ENCODE data around the gene KANK2.

KANK2 gene

DNA sequence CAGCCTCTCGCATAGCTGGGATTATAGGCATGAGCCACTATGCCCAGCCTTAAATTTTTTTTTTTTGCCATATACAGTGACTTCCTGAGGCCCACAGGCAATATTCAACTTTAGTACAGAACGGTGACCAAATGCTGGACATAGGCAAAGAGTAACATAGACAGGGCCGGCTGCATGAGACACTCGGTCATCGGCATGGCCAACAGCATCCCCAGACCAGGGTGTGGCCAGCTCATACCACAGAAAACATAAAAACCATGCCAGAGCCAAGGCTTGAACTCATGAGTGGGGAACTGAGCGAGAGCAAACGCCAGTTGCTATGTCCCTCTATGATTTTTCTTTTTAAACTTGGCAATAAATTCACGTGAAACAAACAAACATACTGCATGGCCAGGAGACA, 17.0 kb downstream of the KANK2 start:
- TF ChIP-seq, protein P1, sequence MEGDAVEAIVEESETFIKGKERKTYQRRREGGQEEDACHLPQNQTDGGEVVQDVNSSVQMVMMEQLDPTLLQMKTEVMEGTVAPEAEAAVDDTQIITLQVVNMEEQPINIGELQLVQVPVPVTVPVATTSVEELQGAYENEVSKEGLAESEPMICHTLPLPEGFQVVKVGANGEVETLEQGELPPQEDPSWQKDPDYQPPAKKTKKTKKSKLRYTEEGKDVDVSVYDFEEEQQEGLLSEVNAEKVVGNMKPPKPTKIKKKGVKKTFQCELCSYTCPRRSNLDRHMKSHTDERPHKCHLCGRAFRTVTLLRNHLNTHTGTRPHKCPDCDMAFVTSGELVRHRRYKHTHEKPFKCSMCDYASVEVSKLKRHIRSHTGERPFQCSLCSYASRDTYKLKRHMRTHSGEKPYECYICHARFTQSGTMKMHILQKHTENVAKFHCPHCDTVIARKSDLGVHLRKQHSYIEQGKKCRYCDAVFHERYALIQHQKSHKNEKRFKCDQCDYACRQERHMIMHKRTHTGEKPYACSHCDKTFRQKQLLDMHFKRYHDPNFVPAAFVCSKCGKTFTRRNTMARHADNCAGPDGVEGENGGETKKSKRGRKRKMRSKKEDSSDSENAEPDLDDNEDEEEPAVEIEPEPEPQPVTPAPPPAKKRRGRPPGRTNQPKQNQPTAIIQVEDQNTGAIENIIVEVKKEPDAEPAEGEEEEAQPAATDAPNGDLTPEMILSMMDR (IDR thresholded peaks at IDR 0.05): no peak

DNA sequence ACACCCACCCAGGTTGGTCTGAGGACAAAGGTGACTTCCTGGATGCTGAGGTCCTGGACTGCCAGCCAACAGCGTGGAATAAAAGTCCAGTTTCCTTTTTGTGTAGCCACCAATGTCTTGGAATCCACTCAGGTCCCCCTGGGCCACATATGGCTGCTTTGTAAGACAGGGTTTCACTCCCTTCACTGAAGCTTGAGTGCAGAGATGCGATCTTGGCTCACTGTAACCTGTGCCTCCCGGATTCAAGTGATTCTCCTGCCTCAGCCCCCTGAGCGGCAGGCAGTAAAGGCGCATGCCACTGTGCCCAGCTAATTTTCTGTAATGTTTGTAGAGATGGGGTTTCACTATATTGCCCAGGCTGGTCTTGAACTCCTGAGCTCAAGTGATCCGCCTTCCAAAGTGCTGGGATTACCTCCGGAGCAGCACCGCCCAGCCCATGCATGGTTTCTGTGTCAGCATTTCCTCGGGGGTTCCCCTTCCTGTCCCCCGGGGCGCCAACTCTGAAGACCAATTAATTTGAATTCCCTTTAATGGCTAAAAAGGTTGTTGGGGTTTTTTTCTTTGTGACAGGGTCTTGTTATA, 17.5 kb downstream of the KANK2 start:
- TF ChIP-seq, protein P1 (IDR thresholded peaks at IDR 0.05): no peak

DNA sequence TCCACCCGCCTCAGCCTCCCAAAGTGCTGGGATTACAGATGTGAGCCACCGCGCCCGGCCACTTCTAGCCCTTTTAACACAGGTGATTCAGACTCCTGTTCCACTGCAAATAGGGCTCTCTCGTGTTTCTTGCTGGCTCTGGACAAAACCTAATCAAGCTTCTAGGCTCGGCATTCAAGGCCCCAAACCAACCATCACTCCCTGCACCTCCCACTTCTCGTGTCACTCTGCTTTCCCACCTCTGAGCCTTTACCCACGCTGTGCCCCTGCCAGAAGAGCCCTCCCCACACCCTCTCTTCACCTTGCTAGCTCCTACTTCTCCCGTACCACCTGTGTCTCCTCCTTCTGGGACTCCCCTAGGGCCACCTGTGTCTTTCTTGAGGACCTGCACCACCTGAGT, 19.8 kb downstream of the KANK2 start:
- TF ChIP-seq, protein P1 (IDR thresholded peaks at IDR 0.05): no peak

DNA sequence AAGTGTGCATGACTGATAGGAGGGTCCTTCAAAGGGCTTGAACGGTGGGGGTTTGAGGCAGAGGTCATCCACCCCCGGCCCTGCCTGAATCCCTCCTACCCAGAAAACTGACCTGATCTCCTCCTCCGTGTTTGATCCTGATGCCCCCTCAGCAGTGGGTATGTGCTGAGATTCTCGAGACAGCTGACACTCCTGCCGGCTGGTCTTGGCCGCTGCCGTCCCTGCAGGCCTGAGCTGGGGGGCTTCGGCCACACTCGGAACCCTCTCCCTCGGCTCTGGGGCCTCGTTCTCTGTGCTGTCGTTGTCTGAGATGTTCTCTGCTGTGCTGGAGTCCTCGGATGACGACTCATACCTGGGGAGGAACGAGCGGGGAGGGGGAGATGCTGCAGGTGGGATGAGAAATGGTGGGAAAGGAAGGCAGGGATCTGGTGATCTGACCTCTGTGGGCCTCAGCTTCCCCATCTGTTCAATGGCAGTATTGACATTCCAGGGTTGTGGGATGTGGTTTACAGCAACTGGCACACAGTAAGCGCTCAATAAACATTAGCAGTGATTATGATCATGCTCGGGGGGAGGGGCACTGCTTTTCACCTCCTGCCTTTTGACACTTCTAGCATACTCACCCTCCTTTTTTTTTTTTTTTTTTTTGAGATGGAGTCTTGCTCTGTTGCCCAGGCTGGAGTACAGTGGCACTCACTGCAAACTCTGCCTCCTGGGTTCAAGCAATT, 20.7 kb downstream of the KANK2 start:
- TF ChIP-seq, protein P1 (IDR thresholded peaks at IDR 0.05): no peak

DNA sequence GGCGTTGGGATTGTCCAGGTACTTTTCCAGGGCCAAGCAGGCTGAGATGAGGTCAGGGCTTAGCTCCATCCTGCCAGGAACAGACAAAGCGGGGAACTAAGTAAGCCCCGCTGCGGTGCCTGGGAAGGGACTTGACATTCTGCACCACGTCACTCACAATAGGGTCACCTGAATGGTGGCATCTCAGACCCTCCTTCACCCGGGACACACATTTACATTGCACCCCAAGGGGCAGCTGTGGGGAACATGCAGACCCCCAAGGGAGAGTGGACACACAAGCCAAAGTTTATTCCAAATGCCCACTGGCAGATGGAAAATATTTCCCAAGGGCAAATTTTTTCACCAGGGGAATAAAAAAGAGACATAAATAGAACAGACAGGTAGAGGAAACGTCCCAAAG, 21.4 kb downstream of the KANK2 start:
- TF ChIP-seq, protein P1 (IDR thresholded peaks at IDR 0.05): no peak

DNA sequence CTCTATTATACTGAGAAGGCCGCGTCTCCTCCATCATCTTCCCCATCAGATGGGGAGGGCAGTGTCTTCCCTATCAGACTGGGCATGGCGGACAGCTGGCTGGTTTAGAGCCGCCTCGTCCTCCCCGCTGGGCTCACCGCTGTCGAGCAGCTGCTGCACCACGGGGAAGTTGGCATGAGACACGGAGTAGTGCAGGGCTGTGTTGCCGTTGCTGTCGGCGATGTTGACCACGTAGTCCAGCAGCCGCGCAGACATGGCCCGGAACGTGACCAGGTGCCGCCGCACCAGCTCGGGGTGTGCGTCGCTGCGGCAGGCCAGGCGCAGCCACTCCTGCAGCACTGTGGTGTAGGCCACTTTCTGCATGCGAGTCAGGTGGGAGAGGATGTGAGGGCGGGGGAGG, 23.0 kb downstream of the KANK2 start:
- TF ChIP-seq, protein P1 (IDR thresholded peaks at IDR 0.05): no peak

DNA sequence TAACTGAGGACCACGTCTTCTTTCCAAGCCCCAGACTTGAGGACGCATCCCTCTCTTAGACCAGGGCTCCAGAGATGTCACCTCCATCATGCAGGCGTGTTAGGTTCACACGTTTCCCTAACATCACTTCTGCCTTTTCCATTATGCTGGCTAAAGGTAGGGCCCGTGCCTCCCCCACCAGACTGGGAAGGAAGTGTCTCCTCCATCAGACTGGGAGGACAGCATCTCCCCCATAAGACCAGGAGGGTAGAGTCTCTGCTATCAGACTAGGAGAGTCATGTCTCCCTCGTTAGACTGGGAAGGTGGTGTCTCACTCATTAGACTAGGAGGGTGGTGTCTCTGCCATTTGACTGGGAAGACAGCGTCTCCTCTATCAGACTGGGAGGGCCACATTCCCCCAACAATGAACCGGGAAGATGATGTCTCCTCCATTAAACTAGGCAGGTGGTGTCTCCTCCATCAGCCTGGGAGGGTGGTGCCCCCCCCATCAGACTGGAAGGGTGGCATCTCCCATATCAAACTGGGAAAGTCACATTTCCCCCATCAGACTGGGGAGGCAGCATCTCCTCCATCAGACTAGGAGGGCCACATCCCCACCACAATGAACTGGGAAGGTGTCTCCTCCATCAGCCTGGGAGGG, 23.7 kb downstream of the KANK2 start:
- TF ChIP-seq, protein P1 (IDR thresholded peaks at IDR 0.05): no peak

Data from LNCAP (cell line).